ENCODE data around the gene PPIL6.

PPIL6 gene

GRCh38 chr6:109440331-109441068 lies at the start of gene PPIL6, which contains the start of gene SMPD2:
TSS of gene PPIL6 (minus strand) at chr6:109440628. CDS start at chr6:109440590, 38 bp downstream.
TSS of gene SMPD2 (plus strand) at chr6:109440724. CDS start at chr6:109441122, 398 bp downstream.
- DNase-seq (ENCODE audit: extremely low read depth, low read depth), result peak; percentile 75
- peak; percentile 16 for TF ChIP-seq CTCF (IDR thresholded peaks at IDR 0.05; ENCODE audit: low read depth, low read length)

- no peak for TF ChIP-seq CTCF (IDR thresholded peaks at IDR 0.05; ENCODE audit: low read depth, low read length)
Observed at GRCh38 chr6:109488001-109488400, 47.6 kb upstream of the PPIL6 start.

GRCh38 chr6:109486068-109486467 lies 45.6 kb upstream of the PPIL6 start:
- TF ChIP-seq CTCF (IDR thresholded peaks at IDR 0.05; ENCODE audit: low read depth, low read length), result no peak
- no peak for DNase-seq (ENCODE audit: extremely low read depth, low read depth)

More at GRCh38 chr6:109488001-109488400, 47.6 kb upstream of the PPIL6 start:
- DNase-seq (ENCODE audit: extremely low read depth, low read depth), result no peak

- no peak for TF ChIP-seq CTCF (IDR thresholded peaks at IDR 0.05; ENCODE audit: low read depth, low read length)
- no peak for DNase-seq (ENCODE audit: extremely low read depth, low read depth)
Observed at GRCh38 chr6:109485266-109485935, 45.0 kb upstream of the PPIL6 start.

- no peak for DNase-seq (ENCODE audit: extremely low read depth, low read depth)
- TF ChIP-seq CTCF (IDR thresholded peaks at IDR 0.05; ENCODE audit: low read depth, low read length), result no peak
Observed at GRCh38 chr6:109484122-109484521, 43.7 kb upstream of the PPIL6 start.

GRCh38 chr6:109483735-109484057 lies 43.3 kb upstream of the PPIL6 start:
- DNase-seq (ENCODE audit: extremely low read depth, low read depth), result no peak
- TF ChIP-seq CTCF (IDR thresholded peaks at IDR 0.05; ENCODE audit: low read depth, low read length), result no peak
